GM21526 (cell line): ENCODE measurements around the gene TMEM94.

Source experiments
- ATAC-seq: cut with Tn5 transposase; IDR thresholded peaks from one replicate; pipeline ENCODE4 v1.9.1; 2021; ENCODE audit warnings: moderate library complexity; ENCODE audit not compliant: unreplicated experiment, low FRiP score

TMEM94 gene

DNA sequence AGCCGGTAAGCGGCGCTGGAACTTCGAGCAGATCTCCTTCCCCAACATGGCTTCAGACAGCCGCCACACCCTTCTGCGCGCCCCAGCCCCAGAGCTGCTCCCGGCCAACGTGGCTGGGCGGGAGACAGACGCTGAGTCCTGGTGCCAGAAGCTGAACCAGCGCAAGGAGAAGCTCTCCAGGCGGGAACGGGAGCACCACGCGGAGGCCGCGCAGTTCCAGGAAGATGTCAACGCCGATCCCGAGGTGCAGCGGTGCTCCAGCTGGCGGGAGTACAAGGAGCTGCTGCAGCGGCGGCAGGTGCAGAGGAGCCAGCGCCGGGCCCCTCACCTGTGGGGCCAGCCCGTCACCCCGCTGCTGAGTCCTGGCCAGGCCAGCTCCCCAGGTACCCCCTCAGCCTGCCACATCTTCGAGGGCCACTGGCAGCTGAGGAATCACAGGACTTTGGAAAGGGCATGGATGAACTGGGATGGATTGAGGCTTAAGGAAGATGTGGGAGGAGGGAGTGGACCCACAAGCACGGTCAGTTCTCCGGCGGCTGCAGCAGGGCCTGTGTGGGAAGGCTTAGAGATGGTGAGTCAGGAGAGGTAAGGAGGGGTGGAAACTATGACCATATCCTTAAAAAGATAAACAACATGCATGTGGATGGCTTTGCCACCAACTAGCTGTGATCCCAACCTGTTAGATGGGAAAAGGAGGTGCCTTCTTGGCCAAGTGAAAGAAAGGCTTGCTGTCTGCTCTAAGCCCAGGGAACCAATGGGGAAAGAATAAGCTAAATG is 65.7 kb downstream of the TMEM94 start:
- ATAC-seq = no peak

DNA sequence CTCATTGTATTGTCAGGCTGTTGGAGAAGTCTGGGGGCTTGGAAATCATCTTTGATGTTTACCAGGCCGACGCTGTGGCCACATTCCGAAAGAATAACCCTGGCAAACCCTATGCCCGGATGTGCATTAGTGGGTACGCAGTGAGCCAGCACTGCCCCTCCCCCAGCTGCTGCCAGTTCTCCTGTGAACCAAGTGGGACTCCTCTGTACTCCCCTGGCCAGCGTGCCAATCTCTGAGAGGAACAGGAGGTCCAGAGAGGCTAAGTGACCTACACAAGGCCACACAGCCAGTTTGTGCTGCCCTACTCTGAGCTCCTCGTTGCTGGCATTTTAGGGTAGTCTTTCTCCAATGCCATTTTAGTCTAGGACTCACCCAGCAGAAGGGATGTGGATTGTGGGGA is 67.2 kb downstream of the TMEM94 start:
- ATAC-seq = no peak

DNA sequence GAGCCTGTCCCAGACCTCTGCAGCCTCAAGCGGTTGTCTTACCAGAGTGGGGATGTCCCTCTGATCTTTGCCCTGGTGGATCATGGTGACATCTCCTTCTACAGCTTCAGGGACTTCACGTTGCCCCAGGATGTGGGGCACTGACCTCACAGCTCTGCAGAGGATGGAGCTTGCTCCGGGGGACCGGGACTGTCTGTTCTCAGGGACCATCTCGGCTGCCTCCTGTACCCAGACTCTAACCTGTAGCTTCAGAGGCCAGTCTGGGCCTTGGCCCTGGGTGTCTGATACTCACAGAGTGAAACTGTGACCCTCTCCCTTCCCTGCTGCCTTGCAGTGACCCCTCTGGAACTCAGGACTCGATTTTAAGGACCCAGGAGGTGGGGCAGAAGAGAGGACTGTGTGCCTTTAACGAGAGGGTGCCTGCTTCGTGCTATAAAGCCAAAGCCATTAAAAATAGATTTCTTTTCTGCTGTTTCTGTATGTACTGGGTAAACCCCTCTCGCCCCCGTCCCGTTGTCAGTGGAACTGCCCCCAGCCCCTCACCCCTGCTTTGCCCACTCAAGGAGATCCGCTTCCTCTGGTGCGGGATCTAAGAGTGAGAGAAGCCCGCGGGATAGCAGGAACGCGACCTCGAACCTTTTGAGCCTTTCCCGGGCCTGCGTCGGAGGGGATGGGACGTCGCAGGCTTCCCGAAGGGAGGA is 68.0 kb downstream of the TMEM94 start:
- no peak for ATAC-seq

DNA sequence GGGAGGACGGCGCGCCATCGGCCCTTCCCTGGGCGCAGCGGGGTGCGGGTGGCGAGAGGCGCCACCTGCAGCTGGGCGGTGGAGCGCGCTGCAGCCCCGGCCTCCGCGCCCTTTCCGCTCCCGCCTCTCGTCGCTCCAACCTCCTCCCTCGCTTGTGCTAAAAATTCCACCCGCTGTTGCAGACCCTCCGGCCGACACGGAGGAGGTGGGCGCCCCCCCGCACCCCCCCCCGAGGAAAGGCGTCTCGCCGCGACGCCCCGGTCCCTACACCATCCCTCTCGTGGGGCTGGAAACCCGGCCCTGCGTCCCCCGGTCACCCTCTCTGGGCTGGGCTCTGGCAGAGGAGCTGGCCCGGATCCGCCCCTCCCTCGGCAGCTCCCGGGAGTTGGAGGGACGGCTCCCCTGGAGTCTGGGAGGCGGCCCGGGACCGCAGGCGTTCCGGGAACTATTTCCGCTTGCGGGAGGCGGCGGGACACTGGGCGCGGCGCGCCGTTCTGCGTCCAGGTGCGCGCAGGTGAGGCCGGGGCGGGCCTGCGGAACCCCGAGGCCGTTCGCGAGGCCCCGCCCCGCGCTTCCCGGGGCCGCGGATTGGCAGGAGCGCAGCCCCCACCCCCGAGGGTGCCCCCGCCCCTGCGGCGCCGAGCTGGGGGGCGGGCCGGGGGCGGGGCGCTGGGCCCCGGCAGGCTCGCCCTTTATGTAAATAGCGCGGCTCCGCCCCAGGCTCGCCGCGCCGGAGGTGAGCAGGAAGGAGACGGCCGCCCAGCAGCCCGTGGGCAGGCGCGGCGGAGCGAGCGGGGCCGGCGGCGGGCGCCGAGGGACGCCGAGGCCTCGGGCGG is 68.8 kb downstream of the TMEM94 start, which contains the start of gene LLGL2:
LLGL2 (plus strand) TSS at position 728 of the 836 bp plus-strand sequence. CDS start 17,730 bp downstream, outside the sequence.
- peak; percentile 68 for ATAC-seq

DNA sequence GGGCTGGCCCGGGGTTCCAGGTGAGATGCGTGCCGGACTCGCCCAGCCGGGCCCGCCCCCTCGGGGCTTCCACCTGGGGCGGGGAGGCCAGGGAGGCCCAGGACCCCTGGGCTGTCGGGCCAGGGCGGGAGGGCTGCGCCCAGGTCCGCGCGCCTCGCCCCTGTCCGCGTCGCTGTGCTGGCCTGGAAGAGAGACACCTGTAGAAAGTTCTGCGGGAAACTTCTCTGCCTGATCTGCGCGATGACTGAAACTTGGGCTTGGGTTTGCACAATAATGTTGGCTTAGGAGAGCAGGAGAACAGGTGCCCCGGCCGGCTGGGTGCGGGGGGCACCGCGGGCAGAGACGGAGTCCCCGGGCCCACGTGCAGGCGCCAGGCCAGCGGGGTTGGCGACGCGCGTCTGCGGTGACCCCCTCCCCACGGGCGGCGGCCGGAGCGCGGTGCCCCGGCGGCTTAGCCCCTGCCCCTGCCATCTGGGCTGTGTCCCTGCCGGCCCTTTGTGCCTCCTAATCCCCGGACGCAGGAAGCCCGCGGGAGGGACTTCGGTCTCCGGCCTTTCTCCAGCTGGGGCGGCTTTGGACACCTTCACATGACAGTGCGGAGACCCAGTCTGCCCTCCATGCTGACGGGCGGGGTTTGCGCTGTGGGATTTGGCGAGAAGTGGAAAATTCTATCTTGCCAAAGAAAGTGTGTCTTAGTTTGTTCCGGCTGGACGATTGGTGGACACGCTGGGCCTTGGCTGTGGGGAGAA is 69.5 kb downstream of the TMEM94 start:
- no peak for ATAC-seq

DNA sequence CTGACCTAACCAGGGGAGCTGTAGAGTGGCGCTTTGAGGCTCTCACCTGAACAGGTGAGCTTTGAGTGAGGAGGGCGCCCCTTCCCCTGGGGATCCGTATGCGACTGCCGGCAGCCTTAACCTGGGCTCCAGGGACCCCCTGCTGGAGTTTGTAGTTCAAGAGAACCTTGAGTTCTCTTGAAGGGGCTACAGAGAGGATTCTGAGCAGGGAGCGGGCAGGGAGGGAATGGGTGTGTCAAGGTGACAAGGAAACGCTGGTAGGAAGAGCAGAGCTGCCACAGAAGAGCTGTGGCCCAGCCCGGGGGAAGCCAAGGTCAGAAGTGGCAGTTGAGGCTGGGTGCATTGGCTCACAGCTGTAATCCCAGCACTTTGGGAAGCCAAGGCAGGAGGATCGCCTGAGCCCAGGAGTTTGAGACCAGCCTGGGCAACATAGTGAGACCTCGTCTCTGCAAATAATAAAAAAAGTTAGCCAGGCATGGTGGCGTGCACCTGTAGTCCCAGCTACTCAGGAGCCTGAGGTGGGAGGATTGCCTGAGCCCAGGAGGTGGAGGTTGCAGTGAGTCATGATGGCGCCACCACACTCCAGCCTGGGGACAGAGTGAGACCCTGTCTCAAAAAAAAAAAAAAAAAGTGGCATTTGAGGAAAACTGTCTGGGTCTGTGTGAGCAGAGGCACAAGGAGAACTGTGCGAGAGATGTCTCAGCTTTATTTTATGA is 70.3 kb downstream of the TMEM94 start:
- no peak for ATAC-seq

DNA sequence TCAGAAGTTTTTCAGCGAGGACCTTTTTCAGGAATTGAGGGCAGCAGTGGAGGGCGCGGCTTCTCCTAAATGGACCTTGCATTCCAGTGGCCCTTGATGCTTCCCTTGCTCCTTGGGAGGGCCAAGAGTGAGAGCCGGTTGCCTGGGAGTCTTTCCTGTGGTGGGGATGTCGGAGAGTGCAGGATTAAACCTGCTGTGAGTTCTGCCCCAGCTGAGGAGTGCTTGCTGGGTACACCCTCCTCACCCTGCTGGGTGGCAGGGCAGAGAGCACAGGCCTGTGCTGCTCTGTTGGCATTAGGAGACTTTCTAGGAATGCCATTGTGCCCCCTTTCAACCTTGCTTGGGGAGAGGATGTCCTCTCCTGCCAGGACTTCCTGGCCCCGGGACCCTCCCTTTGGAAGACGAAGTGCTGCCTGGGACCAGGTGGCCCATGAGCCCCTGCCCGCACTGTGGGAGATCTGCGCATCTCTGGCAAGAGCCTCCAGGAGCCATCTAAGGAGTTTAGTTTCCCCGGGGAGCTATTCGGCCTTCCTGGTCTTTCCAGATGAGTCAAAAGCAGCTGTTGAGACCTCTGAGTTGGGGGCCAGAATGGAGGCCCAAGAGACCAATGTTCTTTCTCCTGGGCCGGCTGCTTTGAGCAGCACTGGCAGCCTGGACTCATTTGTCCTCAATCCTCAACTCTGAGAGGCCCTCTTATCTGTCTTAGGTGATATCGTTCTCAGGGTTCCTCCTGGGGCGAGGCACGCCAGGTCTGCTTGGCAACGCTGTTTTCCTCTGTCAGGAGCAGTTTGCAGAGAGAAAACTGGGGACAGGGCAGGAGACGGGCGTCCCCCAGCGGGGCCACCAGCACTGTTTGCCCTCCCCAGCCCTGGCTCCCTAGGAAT is 74.6 kb downstream of the TMEM94 start:
- no peak for ATAC-seq

DNA sequence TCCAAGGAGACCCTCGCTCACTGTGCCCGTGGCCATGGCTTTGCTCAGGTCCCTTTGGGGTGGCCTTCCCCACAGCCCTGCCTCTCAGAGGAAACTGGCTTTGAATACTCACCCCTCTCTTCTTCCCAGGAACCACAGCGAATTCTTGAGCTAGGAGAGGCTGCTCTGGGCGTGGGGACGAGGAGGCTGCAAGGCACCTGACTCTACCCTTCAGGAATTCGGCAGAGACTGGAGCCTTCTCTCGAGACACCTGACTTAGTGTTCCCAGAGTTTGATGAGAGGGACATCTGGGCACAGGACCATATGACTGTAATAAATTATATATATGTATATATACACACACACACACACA is 75.3 kb downstream of the TMEM94 start:
- ATAC-seq = no peak

DNA sequence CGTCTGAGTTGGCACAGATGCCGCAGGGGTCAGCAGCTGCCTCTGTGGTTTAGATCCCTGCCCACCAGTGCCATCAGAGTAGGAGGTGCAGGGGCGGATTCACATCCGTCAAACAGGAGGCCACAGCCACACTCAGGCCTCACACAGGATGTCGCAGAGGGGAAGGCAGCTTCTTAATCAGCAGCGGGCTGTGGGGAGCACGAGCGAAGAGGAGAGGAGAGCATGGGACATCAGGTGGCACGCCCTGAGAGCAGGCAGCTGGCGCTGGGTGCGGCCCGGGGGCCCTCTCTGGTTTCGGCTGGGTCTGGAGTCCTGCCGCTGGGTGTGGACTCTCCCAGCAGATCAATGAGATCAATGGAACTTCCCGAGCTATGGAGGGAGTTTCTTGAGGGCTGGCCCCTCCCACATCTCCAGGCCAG is 78.7 kb downstream of the TMEM94 start:
- ATAC-seq = no peak

DNA sequence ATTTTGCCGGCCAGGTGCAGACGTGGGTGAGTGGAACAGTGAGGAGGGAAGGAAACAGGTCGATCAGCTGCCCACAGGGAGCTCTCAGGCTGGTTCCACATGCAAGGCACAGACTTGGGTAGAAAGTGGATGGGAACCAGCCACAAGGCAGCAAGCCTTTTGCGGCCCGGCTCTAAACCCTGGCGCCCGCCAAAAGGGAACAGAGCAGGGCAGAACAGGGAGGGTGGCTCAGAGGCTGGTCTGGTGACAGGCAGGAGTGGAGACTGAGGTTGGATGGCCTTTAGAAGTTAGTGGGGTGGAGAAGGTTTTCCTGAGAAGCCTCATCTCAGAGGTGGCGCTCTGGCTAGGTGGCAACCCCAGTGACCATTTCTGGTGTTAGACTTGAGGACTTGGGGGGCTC is 79.4 kb downstream of the TMEM94 start:
- no peak for ATAC-seq

DNA sequence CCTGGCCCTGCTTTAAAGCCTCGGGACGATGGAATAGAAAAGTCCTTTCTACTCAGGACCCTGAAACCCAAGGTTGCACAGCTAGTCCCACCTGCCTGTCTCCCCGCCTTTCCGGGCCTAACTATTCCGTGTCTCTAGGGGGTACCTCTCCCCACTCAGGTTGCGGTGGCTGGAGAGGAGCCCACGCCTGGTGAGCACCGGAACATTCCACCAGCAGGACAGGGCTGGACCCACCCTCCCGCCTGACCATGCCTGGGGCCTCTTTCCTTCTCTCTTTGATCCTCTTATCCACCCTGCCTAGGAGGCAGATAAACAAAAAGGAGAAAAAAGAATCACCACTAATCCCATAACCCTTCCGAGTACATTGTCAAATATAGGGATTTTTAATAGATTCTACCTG is 79.9 kb downstream of the TMEM94 start:
- ATAC-seq = no peak

DNA sequence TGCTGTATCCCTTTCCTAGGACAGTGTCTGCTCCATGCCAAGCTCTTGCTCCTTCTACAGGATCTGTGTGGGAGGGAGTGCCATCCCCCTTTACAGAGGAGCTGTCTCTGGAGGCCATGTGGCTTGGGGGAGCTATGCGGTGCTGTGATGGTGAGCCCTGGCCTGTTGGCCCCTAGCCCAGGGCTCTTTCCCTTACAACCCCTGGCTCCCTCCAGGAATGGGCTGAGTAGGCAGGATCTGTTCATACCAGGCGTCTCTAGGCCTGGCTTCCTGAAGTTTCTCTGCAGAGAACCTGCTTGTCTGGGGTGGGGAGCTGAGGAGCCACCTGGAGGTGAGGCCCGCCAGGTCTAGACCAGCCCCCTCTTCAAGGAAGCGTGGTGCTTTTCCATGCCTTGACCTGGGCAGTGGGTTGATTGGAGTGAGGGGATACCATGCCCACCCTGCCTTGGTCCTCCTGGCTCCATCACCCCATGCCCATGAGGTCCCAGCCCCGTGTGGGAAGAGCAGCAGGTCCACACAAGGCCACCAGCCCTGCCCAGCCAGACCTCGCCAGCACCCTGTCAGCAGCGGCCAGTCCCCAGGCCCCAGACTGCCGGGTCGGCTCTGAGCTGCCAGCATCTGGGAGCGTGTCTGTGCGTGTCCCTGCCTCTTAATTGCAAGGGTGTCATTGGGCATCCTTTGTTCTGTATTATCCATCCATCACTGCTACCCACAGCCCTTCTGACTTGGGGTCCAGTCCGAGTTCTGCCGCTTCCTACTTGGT is 83.7 kb downstream of the TMEM94 start:
- ATAC-seq = no peak

DNA sequence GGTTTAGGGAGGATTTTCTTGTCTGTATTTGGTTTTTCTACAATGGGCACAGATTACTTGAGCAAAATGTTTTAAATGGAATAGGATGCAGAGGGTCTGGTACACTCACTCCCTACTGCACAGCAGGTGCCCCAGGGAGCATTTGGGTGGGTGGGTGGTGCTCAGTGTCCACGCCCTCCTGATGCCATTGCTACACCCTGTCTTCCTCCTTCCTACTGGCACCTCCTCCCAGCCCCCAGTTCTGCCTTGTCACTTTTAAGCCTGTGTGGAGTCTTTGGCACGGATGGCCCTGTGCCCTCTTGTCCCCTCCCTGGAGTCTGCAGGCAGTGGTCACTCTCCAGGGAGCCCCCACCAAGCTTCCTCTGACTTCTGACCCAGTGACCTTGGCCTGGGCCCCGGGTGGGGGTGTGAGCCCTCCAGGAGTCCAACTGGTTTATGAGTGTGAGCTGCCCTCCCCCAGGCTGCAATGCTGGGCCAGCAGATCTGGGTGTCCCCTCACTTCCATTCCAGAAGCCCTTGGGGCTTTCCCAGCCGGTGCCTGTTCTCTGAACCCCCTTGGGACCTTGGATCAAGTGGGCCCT is 84.6 kb downstream of the TMEM94 start:
- no peak for ATAC-seq

DNA sequence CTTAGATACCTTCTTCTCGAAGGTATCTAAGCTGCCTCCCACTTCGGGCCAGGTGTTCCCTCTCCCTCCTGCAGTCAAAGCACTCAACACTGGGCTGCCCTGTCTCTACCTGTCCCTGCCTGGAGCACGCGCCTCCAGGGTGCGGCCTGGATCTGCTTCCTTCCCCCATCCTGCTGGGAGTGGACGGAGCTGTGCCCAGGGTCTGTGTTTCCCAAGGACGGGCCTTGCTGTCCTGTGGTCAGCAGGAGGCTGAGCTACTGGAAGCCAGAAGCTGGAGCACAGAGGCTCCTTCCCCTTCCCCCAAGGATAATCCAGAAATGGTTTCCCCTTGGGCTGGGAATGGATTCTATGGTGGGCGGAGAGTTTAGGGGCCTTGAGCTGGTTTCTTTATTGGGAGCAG is 85.8 kb downstream of the TMEM94 start:
- no peak for ATAC-seq

DNA sequence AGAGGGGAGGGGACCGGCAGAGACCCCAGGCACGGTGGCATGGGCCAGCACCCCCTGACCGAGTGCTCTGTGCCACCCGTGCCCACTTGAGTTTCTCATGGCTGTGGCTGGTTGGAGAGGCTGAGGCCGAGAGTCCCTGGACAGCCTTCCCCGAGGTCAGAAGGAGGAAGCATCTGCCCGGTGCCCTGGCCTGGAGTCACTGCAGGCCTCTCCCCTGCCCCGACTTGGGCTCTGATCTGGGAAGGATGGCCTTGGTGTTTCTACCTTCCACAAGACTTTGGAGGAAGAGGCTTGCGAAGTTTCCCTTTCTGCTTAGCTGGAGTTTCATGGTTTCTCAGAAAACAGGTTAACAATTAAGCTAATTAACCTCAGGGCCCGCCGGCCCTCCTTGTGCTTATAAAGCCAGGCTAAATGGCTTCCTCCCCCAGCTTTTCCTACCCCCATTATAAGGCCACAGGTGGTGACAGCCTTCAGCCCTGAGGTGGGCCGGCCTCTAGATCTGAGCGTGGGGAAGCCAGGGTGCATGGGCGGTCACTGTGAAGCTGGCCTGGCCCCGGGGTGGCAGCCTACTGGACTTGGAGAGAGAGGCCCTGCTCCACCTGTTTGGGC is 86.4 kb downstream of the TMEM94 start:
- ATAC-seq = no peak

DNA sequence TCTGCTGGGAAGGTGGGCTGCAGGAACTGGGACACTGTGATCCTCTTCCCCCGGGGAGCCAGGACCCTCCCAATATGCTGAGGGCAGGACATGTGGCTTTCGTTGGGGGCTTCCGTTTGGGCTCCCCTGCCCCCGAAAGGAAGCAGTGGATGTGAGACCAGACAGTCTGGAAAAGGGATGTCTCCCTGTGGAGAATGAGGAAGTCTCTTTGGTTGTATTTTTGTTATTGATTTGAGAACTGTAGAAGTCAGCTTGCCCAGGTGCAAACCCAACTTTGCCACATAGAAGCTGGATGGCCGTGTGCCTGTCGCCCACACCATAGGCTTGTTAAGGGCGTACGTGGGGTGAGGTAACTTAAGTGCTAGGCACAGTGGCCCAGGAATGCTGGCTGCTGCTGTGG is 87.8 kb downstream of the TMEM94 start:
- no peak for ATAC-seq

DNA sequence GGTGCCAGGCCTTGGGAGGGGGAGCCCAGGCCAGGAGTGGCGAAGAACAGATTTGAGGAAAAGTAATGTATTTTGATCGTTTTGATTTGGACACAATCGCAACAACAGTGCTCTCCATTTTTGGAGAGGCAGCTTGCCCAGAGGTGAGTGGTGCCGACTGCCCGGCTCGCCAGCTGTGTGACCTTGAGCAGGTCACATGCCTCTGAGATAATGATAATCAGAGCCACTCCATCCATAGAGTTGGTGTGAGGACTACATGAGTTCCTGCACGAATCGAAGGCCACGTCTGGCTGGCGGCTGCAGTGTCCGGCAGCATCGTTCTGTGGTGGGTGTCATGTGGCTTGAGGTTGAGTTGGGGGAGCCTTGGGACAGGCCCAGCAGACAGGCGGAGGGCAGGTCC is 89.7 kb downstream of the TMEM94 start:
- no peak for ATAC-seq
